Mesenchymal stem cell (in vitro differentiated cells and primary cell): ENCODE data around the gene ARPC2.

Experiments used
- DNase-seq: peaks from one replicate; pipeline ENCODE4 v3.0.0-alpha.2; 2013
- H2AFZ ChIP-seq: one replicate; pipeline ENCODE4 v1.6.1; 2013; ENCODE audit warnings: low read depth, mild to moderate bottlenecking, control low read depth, inconsistent platforms, low read length, moderate library complexity
- H2AK5ac ChIP-seq: 2 replicates; pipeline ENCODE4 v1.6.1; 2013; ENCODE audit warnings: low read length, moderate library complexity, mild to moderate bottlenecking, inconsistent platforms; ENCODE audit not compliant: severe bottlenecking
- H2BK120ac ChIP-seq: one replicate; pipeline ENCODE4 v1.6.1; 2013; ENCODE audit warnings: low read depth, mild to moderate bottlenecking, inconsistent platforms, low read length, moderate library complexity
- H2BK12ac ChIP-seq, 2 experiments: one replicate each; pipeline ENCODE4 v1.6.1; 2013; ENCODE audit warnings: inconsistent platforms in 2 of 2, low read length in 2 of 2, mild to moderate bottlenecking in 2 of 2, moderate library complexity in 2 of 2, control low read depth in 1 of 2
- H2BK15ac ChIP-seq: one replicate; pipeline ENCODE4 v1.6.1; 2013; ENCODE audit warnings: mild to moderate bottlenecking, low read depth, inconsistent platforms; ENCODE audit not compliant: poor library complexity, severe bottlenecking
- H2BK5ac ChIP-seq: 2 replicates; pipeline ENCODE4 v1.6.1; 2013; ENCODE audit warnings: low read depth, mild to moderate bottlenecking, low read length, control low read depth, inconsistent platforms; ENCODE audit not compliant: poor library complexity, severe bottlenecking
- H3K14ac ChIP-seq, 2 experiments: one replicate each; pipeline ENCODE4 v1.6.1; 2013; ENCODE audit warnings: inconsistent platforms in 2 of 2, low read length in 2 of 2, control low read depth in 1 of 2, mild to moderate bottlenecking in 1 of 2, moderate library complexity in 1 of 2
- H3K18ac ChIP-seq, 2 experiments: one replicate each; pipeline ENCODE4 v1.6.1; 2013; ENCODE audit warnings: inconsistent platforms in 2 of 2, low read length in 2 of 2, control low read depth in 1 of 2, low read depth in 1 of 2, mild to moderate bottlenecking in 1 of 2
- H3K23ac ChIP-seq, 2 experiments: one replicate each; pipeline ENCODE4 v1.6.1; 2013; ENCODE audit warnings: inconsistent platforms in 2 of 2, low read length in 2 of 2, mild to moderate bottlenecking in 2 of 2, moderate library complexity in 2 of 2, control low read depth in 1 of 2
- H3K27ac ChIP-seq: 2 replicates; pipeline ENCODE4 v1.5.1; 2013; ENCODE audit warnings: mild to moderate bottlenecking, moderate library complexity, low read length, control low read depth, inconsistent platforms; ENCODE audit not compliant: poor library complexity, severe bottlenecking
- H3K27me3 ChIP-seq, 2 experiments: 2 replicates each; pipeline versions ENCODE4 v1.6.1 to v1.7.0; 2013; ENCODE audit warnings: low read length in 2 of 2, mild to moderate bottlenecking in 2 of 2, moderate library complexity in 2 of 2, control low read depth in 1 of 2, inconsistent platforms in 1 of 2; ENCODE audit not compliant: control insufficient read depth in 1 of 2, insufficient read depth in 1 of 2
- H3K36me3 ChIP-seq, 2 experiments: 2 replicates each; pipeline versions ENCODE4 v1.6.1 to v1.7.0; 2013; ENCODE audit warnings: low read length in 2 of 2, control low read depth in 1 of 2, inconsistent platforms in 1 of 2, low read depth in 1 of 2, mild to moderate bottlenecking in 1 of 2; ENCODE audit not compliant: insufficient read depth in 2 of 2, control insufficient read depth in 1 of 2
- H3K4ac ChIP-seq, 2 experiments: one replicate each; pipeline ENCODE4 v1.6.1; 2013; ENCODE audit warnings: inconsistent platforms in 2 of 2, low read length in 2 of 2, mild to moderate bottlenecking in 2 of 2, moderate library complexity in 2 of 2, control low read depth in 1 of 2, low read depth in 1 of 2
- H3K4me1 ChIP-seq: 2 replicates; pipeline ENCODE4 v1.6.1; 2013; ENCODE audit warnings: low read depth, low read length, control low read depth; ENCODE audit not compliant: control insufficient read depth, insufficient read depth
- H3K4me2 ChIP-seq: 2 replicates; pipeline ENCODE4 v1.6.1; 2013; ENCODE audit warnings: low read length, mild to moderate bottlenecking, inconsistent platforms; ENCODE audit not compliant: poor library complexity, severe bottlenecking
- H3K4me3 ChIP-seq, 2 experiments: 2 replicates each; pipeline versions ENCODE4 v1.5.1 to v1.7.0; 2013; ENCODE audit warnings: low read length in 2 of 2, mild to moderate bottlenecking in 2 of 2, control low read depth in 1 of 2, low read depth in 1 of 2; ENCODE audit not compliant: insufficient read depth in 1 of 2
- H3K79me1 ChIP-seq: replicated peaks from 2 replicates; pipeline ENCODE4 v1.6.1; 2013; ENCODE audit warnings: mild to moderate bottlenecking, control low read depth, low read length, inconsistent platforms; ENCODE audit not compliant: poor library complexity, severe bottlenecking
- H3K9ac ChIP-seq: 2 replicates; pipeline ENCODE4 v1.7.0; 2013; ENCODE audit warnings: mild to moderate bottlenecking, low read length, moderate library complexity
- H3K9me3 ChIP-seq: 2 replicates; pipeline ENCODE4 v1.7.0; 2013; ENCODE audit warnings: mild to moderate bottlenecking, low read length; ENCODE audit not compliant: control insufficient read depth
- H4K8ac ChIP-seq: one replicate; pipeline ENCODE4 v1.6.1; 2013; ENCODE audit warnings: inconsistent platforms, mild to moderate bottlenecking, low read length, moderate library complexity
- H4K91ac ChIP-seq: one replicate; pipeline ENCODE4 v1.6.1; 2013; ENCODE audit warnings: mild to moderate bottlenecking, low read length, inconsistent platforms
- WGBS: methylation state at CpG from one replicate; pipeline ENCODE4 v1.1.7; 2013; ENCODE audit warnings: mixed read lengths; 5-methylcytosine and 5-hydroxymethylcytosine counted together

The ARPC2 gene

DNA sequence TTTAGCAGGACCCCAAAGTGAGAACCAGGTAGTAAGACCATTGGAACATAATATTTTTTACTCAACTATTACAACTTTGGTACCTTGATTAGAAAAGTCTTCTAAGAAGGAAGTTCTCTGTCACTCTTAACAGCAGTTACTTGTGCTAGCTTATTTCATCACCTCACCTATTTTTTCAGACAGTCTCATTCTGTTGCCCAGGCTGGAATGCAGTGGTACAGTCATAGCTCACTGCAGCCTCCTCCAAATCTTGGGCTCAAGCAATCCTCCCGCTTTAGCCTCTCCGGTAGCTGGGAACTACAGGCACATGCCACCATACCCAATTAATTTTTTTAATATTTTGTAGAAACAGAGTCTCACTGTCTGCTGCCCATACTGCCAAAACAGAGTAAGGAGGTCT, 18.0 kb downstream of the ARPC2 start:
- WGBS: 100% methylated on average over 2 of the region's 2 CpGs
- no peak overlapping the region for H3K4me2 ChIP-seq

DNA sequence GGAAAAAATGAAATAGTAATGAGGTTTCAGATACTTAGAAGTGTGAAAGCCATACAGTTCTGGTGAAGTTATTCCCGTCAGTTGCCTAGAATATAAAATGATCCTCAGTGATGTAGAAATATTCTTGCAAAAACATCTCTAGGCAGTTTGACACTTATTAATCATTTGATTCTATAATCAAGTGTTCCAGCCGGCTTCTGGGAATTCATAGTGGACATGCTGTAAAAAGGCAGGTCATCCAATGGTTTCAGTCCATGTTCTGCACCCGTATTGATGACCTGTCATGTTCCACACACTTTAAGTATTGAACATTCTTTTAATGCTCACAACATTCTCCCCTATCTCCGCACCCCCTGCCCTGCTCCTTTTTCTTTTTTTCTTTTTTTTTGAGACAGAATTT, 19.8 kb downstream of the ARPC2 start:
- Histone ChIP-seq H3K79me1 (peaks cover 18% of the 10 kb centered on the region), H3K14ac (no peak overlapping the region), H2BK15ac (no peak overlapping the region), H3K27ac (no peak overlapping the region), H2AK5ac (no peak overlapping the region), H2AFZ (no peak overlapping the region), H3K18ac (no peak overlapping the region), H2BK120ac (no peak overlapping the region), H4K91ac (no peak overlapping the region), H3K9me3 (no peaks in the 10 kb centered on the region), H3K4me3 (no peak overlapping the region), H3K23ac (no peak overlapping the region), H2BK12ac (no peak overlapping the region), H3K4me2 (no peak overlapping the region), H2BK5ac (no peak overlapping the region), H3K4me1 (no peaks in the 10 kb centered on the region), H3K4ac (no peak overlapping the region), H3K9ac (no peak overlapping the region), H3K27me3 (no peaks in the 10 kb centered on the region), H4K8ac (no peak overlapping the region), H3K36me3 (peaks cover 47 to 93% of the 10 kb centered on the region in 2 experiments)
- 96% methylated on average over 3 of the region's 4 CpGs for WGBS
- no peak for DNase-seq

More for the DNA sequence above, 18.0 kb downstream of the ARPC2 start:
- Histone ChIP-seq H2BK120ac (no peak overlapping the region), H2BK12ac (no peak overlapping the region), H4K91ac (no peak overlapping the region), H3K9ac (no peak overlapping the region), H3K4me3 (no peak overlapping the region), H4K8ac (no peak overlapping the region), H3K36me3 (peaks cover 53 to 94% of the 10 kb centered on the region in 2 experiments), H3K18ac (no peak overlapping the region), H3K27ac (no peak overlapping the region), H2BK15ac (no peak overlapping the region), H3K4ac (no peak overlapping the region), H3K9me3 (no peaks in the 10 kb centered on the region), H2AK5ac (no peak overlapping the region), H3K79me1 (peaks cover 14% of the 10 kb centered on the region), H2BK5ac (no peak overlapping the region), H3K23ac (no peak overlapping the region), H3K27me3 (no peaks in the 10 kb centered on the region), H3K4me1 (peaks cover 6% of the 10 kb centered on the region), H3K14ac (no peak overlapping the region), H2AFZ (no peak overlapping the region)
- no peak for DNase-seq

DNA sequence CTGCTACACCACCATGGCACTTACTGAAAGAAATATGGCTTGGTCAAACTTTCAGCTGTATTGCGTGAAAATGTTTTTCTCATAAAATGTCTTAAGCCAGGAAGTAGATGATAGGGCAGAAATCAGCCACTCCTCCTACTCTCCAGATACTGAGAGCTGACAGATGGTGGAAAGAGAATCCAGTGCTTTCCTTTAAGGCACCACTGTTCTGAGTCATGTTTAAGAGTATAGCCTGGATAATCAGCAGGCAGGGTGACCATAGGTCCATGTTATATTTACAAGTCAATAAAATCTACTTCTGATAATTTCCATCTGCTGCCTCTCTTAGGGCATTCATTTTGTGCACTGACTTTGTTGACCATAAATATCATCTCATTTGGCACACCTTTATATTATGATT, 21.9 kb downstream of the ARPC2 start:
- no peak for DNase-seq
- no peak overlapping the region for H3K23ac ChIP-seq
- no peak overlapping the region for H3K14ac ChIP-seq
- H2AFZ ChIP-seq: no peak overlapping the region
- no peak overlapping the region for H3K4me3 ChIP-seq
- H3K4ac ChIP-seq: no peak overlapping the region
- H3K27ac ChIP-seq: no peak overlapping the region
- no peaks in the 10 kb centered on the region for H3K27me3 ChIP-seq
- no peak overlapping the region for H2BK120ac ChIP-seq
- H3K79me1 ChIP-seq: peaks cover 20% of the 10 kb centered on the region
- no peak overlapping the region for H2BK5ac ChIP-seq
- H2BK15ac ChIP-seq: no peak overlapping the region
- H3K4me1 ChIP-seq: no peaks in the 10 kb centered on the region
- H3K9ac ChIP-seq: no peak overlapping the region
- no peak overlapping the region for H3K18ac ChIP-seq
- no peak overlapping the region for H4K91ac ChIP-seq
- H2AK5ac ChIP-seq: no peak overlapping the region
- no CpG with 5 or more reads among the region's 1 CpG for WGBS
- H4K8ac ChIP-seq: no peak overlapping the region
- peaks cover 36 to 97% of the 10 kb centered on the region in 2 experiments for H3K36me3 ChIP-seq
- no peak overlapping the region for H2BK12ac ChIP-seq
- H3K9me3 ChIP-seq: no peaks in the 10 kb centered on the region
- H3K4me2 ChIP-seq: no peak overlapping the region

DNA sequence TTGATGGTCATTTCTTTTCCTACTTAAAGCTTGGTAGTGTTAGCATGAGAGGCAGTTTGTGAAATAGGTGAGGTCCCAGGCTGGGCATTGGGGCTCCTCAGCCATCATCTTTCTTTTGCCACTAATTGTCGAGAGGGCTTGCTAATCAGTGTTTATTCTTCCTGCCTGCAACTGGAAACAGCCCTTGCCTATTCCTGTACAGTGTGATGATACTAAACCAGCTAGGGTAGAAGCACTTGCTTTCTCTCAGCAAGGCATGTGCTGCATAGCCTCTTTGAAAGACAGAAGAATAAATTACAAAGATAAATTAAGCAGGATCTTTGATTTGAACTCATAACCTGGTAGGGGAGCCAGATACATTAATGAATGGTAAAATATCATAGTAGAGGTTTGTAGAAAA, 27.2 kb downstream of the ARPC2 start:
- Histone ChIP-seq H3K79me1 (peaks cover 22% of the 10 kb centered on the region), H2BK5ac (no peak overlapping the region), H2AFZ (no peak overlapping the region), H2BK120ac (no peak overlapping the region), H4K91ac (no peak overlapping the region), H2AK5ac (no peak overlapping the region), H4K8ac (no peak overlapping the region), H3K4me1 (peaks cover 5% of the 10 kb centered on the region), H3K36me3 (peaks cover 51 to 94% of the 10 kb centered on the region in 2 experiments), H3K4me3 (no peak overlapping the region), H3K27ac (no peak overlapping the region), H3K27me3 (no peaks in the 10 kb centered on the region), H3K14ac (no peak overlapping the region), H2BK15ac (no peak overlapping the region), H3K4me2 (no peak overlapping the region), H3K18ac (no peak overlapping the region), H3K9ac (no peak overlapping the region), H3K23ac (no peak overlapping the region), H2BK12ac (no peak overlapping the region), H3K4ac (no peak overlapping the region), H3K9me3 (no peaks in the 10 kb centered on the region)
- 100% methylated on average over 1 of the region's 1 CpG for WGBS
- DNase-seq: no peak
